Fibroblast of skin of left biceps (primary cell): Measurements from ENCODE around the gene IL16.

Source experiments
- DNase-seq, 2 experiments: peaks; one replicate each; pipeline ENCODE4 v3.0.0-alpha.2; 2013; ENCODE audit warnings: low read depth in 2 of 2

The IL16 gene

GRCh38 chr15:81274931-81275707 is 78.4 kb downstream of the IL16 start:
- peak; percentile 70 to 75 for DNase-seq

- DNase-seq = peak in 1 of 2 experiments; percentile 31
Observed at GRCh38 chr15:81275711-81276392, 79.2 kb downstream of the IL16 start.

GRCh38 chr15:81276967-81277366 is 80.3 kb downstream of the IL16 start:
- DNase-seq = no peak

- DNase-seq = no peak
Observed at GRCh38 chr15:81277851-81278250, 81.2 kb downstream of the IL16 start.

- no peak for DNase-seq
Observed at GRCh38 chr15:81278306-81279029, 81.8 kb downstream of the IL16 start.

GRCh38 chr15:81279621-81280485 is 83.2 kb downstream of the IL16 start:
- no peak for DNase-seq

- DNase-seq = no peak
Observed at GRCh38 chr15:81280696-81281455, 84.2 kb downstream of the IL16 start.

- no peak for DNase-seq
Observed at GRCh38 chr15:81281456-81281735, 84.7 kb downstream of the IL16 start.

GRCh38 chr15:81281766-81282605 is 85.3 kb downstream of the IL16 start:
- no peak for DNase-seq

- DNase-seq = no peak
Observed at GRCh38 chr15:81282606-81282895, 85.9 kb downstream of the IL16 start.

GRCh38 chr15:81282911-81283310 is 86.2 kb downstream of the IL16 start:
- DNase-seq = no peak

GRCh38 chr15:81284256-81285031 is 87.8 kb downstream of the IL16 start:
- no peak for DNase-seq

GRCh38 chr15:81285461-81285860 is 88.8 kb downstream of the IL16 start:
- DNase-seq = no peak

GRCh38 chr15:81286621-81287121 is 90.0 kb downstream of the IL16 start:
- no peak for DNase-seq

GRCh38 chr15:81288040-81288439 is 91.4 kb downstream of the IL16 start:
- DNase-seq = no peak

- DNase-seq = no peak
Observed at GRCh38 chr15:81288616-81289015, 91.9 kb downstream of the IL16 start.

GRCh38 chr15:81289910-81290309 is 93.2 kb downstream of the IL16 start:
- DNase-seq = no peak

- no peak for DNase-seq
Observed at GRCh38 chr15:81291916-81292522, 95.3 kb downstream of the IL16 start.

- no peak for DNase-seq
Observed at GRCh38 chr15:81292523-81293001, 95.9 kb downstream of the IL16 start.
